HG02678 (cell line): ENCODE measurements around the gene APBA2.

Experiments used
- ATAC-seq: cut with Tn5 transposase; IDR thresholded peaks from one replicate; pipeline ENCODE4 v1.9.1; 2021; ENCODE audit warnings: mild to moderate bottlenecking, moderate library complexity; ENCODE audit not compliant: unreplicated experiment

Gene APBA2

GRCh38 chr15:29053661-29054131 is 167.9 kb downstream of the APBA2 start:
- no peak for ATAC-seq

DNA sequence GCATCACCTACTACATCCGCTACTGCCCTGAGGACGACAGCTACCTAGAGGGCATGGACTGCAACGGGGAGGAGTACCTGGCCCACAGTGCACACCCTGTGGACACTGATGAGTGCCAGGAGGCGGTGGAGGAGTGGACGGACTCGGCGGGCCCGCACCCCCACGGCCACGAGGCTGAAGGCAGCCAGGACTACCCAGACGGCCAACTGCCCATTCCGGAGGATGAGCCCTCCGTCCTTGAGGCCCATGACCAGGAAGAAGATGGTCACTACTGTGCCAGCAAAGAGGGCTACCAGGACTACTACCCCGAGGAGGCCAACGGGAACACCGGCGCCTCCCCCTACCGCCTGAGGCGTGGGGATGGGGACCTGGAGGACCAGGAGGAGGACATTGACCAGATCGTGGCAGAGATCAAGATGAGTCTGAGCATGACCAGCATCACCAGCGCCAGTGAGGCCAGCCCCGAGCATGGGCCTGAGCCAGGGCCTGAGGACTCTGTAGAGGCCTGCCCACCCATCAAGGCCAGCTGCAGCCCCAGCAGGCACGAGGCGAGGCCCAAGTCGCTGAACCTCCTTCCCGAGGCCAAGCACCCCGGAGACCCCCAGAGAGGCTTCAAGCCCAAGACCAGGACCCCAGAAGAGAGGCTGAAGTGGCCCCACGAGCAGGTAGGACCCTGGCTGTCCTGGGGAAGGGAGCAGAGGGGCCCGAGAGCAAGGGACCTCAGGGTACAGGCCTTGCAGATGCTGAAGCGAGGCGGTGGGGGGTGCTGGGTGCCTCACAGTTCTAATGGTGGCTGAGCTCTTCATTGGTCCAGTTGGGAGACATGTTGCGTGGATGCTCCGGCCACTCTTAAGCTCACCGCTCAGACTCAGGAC is 168.6 kb downstream of the APBA2 start:
- ATAC-seq: no peak

DNA sequence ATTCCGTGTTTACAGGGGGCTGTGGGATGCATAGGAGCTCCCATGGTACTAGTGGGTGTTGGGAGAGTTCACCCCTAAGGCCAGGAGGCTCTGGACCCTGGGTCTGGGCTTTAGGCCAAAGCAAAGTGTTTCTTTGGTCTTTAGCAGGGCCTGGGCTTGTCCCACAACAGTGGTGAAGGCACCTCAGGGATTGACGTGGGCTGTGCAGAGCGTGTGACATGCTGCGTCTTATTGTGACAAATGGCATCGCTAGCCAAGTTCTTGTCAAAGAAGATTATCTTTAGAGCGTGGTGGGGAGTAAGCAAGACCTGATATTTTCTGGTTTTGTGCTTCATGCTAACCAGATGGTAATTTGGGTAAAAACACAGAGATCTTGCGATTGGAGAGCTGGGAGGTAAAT is 170.1 kb downstream of the APBA2 start:
- no peak for ATAC-seq

- no peak for ATAC-seq
Measured at GRCh38 chr15:29056839-29057450, 171.2 kb downstream of the APBA2 start.

DNA sequence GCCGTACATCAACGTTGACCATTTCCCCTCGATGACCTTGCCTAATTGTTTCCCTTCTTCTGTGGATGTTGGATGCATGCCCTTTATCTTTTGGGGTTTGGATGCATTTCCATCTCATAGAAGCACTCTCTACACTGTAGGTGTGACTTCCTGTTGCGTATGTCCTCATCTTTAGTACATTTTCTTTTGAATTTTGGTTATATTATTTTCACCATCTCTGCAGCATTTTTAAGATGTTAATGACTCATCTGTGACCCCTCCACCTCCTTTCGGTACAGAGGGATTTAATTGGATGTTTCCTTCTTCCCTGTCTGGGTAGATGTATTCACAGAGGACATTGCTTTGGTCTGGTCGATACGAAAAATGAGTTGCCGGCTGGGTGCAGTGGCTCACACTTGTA is 172.1 kb downstream of the APBA2 start:
- no peak for ATAC-seq

- no peak for ATAC-seq
Measured at GRCh38 chr15:29058903-29059539, 173.2 kb downstream of the APBA2 start.

GRCh38 chr15:29059871-29060640 is 174.3 kb downstream of the APBA2 start:
- ATAC-seq: no peak

DNA sequence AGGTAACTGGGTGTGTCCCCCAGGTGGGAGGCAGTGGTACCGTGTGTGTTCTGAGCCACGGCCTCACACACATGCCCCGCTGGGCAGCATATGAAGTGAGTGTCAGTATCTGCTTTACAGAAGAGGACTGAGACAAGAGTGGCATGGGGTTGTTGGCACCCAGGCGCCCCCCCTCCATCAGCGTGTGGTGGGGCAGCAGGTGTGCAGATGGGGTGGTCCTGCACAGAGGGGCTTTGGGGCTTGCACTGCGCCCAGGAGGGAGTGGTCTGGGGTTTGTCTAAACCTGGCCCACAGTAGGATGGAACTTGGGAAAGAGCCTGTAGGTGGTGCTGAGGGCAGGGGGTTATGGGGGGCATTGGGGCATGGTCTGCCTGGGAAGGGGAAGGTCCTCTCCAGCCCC is 176.0 kb downstream of the APBA2 start:
- ATAC-seq: no peak

DNA sequence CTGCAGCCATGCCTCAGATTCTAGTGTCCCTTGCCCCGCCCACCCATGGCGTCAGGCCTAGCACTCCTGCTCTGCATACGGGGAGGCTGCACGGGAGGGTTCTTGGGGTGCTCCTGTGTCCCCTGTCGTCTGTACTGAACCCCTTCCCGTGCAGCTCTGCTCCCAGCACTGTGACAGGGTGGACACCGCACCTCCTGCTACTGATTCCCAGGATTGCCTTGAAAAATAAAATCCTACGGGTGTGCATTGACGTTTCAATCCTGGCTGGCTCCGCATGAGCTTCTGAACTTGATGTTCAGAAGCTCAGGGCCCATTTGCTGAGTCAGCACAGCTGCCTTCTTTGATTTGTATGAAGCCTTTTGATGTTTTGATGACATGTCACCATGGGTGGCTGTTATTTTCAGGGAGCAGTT is 176.4 kb downstream of the APBA2 start:
- ATAC-seq: no peak

DNA sequence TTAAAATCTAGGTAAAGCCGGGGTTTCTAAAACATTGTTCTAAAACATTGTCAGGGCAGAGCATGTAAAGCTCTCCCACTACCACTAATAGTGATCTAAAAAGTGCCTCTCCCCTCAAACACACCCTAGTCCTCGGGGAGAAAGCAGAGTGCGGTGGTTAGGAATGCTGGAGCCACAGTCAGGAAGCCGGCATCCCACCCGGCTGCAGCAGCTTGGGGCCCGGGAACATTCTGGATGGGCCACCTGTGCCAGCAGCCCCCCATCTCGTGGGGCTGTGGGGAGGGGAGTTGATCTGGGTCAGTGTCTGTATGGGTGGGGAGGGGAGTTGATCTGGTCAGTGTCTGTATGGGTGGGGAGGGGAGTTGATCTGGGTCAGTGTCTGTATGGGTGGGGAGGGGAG is 176.9 kb downstream of the APBA2 start:
- no peak for ATAC-seq

DNA sequence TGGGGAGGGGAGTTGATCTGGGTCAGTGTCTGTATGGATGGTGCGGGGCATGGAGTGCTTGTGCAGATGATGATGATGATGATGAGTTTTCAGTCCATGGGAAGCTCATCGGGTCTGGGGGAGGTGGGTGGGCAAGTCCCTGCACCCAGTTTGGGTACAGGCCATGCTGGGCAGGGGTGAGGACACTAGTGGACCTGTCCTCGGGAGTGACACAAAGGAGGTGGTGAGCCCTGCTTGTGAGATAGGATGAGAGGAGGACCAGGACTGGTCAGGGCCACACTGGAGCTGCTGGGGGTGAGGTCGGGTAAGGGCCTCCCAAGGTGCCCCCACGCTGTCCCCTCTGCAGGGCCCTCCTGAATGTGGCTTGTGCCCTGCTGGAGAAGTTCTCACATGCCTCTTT is 177.9 kb downstream of the APBA2 start:
- no peak for ATAC-seq

GRCh38 chr15:29064290-29064689 is 178.5 kb downstream of the APBA2 start:
- ATAC-seq: no peak

DNA sequence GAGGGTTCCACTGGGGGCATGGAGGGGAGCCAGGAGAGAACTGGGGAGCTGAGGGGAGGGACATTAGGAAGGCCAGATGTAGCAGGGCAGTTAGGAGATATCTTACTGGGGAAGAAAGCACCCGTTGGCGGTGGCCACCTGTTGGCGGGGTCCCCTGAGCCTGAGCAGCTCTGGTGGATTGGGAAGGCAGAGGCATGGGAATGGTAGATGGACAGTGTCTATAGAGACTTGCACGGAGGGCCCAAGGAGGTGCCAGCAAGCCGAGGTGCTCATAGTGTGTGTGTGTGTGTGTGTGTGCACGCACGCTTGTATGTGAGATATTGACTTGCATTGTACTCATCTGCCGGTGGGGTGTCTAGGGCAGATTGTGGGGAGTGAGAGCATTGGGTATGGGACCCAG is 179.0 kb downstream of the APBA2 start:
- ATAC-seq: no peak

DNA sequence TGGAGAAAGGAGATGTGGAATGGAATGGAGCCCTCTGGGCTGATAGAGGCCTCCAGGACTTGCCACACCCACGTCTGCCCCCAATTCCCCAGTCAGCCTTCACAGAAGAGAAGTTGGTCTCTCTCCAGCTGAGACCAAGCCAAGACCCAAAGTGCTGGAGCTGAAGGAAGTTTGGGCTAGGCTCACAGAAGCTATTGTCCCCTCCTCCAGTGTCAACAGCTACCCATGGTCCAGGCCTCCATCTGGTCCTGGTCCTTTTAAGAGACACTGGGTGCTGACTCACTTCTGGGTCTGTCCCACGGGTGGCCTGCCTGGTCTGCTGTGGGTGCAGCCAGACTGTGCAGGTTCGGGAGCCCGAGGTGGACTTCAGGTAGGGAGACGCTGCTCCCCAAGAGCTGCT is 179.8 kb downstream of the APBA2 start:
- ATAC-seq: no peak

- ATAC-seq: no peak
Measured at GRCh38 chr15:29066310-29066709, 180.5 kb downstream of the APBA2 start.

DNA sequence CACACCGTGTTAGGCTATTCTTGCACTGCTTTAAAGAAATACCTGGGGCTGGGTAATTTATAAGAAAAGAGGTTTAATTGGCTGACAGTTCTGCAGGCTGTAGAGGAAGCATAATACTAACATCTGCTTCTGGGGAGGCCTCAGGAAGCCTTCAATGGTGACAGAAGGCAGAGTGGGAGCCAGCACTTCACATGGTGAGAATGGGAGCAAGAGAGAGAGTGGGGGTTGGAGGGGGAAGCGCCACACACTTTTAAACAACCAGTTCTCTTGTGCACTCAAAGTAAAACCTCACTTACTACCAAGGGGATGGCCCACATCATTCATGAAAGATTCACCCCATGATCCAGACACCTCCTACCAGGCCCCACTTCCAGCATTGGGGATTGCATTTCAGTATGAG is 181.1 kb downstream of the APBA2 start:
- no peak for ATAC-seq

- ATAC-seq: no peak
Measured at GRCh38 chr15:29067949-29068348, 182.2 kb downstream of the APBA2 start.

DNA sequence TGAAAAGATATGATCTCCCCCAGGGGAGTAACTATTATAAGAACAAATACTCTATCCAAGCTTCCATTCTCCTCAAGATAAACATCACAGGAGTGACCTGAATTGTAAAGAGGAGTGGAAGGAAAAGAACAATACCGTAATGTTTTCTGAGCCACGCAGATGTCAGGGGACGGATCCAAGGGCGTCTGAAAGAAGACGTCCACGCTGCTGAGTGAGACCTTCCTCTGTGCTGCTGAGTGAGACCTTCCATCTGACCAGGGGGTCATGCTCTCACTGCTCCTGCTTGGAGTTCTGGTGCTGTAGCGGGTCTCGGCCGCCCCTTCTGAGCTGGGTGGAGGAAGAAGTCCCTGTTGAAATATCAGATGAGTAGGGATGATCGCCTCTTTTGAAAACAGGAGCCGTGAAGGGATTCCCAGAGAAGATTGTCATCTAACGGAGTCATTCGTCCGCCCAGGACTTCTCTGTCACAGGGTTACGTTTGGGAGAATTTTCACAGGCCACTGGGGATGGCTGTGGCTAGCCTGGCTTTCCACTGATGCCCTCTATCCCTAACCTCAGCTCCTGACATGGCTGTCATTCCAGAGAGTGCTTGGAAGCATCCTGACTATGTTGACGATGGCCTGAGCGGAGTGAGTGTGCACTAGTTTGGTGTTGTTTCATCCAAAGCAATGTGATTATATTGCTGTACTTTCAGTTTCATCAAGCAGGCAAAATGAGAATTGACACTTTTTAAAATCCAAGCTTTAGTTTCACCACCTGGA is 184.9 kb downstream of the APBA2 start:
- no peak for ATAC-seq

GRCh38 chr15:29071232-29071881 is 185.6 kb downstream of the APBA2 start:
- no peak for ATAC-seq

DNA sequence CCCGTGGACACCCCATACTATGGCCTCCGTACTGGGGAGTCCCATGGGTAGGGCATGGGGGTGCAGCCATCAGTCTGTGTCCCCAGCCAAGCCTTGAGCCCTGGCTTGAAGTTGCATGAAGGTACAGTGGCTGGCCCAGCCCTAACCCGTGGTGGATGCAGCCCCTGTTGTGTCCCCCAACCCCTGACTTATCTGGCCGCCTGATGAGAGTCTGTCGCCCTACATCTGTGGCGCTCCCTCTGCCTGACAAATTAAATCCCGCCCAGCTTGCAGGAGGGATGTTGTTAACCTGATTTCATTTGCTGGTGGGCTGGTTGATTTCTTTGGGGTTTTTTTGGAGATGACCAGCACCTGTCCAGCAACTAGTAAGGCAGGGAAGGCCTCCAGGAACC is 186.1 kb downstream of the APBA2 start:
- ATAC-seq: no peak
